Measurements from ENCODE around the gene PM20D2.

The PM20D2 gene

GRCh38 chr6:89145091-89145955, 532 bp upstream of the PM20D2 start:
- peak; percentile 55 for DNase-seq (ENCODE audit: low spot score)

DNA sequence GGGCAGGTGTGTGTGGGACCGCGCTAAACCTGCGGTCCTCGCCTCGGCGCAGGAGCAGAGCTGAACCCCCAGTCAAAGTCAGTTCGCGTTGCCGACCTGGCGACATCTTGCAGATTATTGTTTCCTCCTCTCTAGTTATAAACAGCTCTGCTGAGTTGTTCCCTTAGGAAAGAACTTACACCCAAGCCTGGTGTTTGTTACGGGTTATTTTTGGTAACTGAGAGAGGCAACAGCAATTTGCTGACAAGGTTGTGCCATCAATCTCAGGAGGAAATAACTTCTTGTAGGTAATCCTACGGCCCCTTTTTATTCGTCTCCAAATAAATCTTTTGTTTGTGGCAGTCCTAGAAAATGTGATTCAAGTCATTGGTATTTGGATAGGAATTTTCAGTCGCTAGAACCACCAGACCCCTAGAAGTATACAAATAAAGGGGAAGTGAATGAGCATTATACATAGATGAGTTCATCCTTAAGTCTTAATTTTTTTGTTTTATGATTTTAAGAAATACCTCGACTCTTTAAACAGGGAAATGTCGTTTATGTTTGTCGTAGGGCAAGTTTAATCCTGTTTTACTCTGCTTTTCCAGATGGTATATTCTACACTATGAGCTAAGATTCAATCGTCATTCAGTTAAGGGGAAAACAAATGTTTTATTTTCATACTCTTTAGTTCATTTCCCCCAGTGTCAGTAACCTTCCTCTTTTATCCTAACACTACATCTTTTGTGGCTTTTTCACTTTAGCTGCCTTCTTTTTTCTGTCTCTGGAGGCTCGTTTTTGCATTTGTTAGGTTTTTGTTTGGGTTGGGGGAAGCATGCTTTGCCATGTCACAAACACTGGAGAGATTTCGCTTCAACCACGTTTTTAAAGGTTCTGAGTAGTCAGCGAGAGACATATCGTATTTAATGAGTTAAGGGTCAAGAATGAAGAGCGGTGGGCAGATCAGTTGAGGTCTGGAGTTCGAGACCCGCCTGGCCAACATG, 1.2 kb downstream of the PM20D2 start:
- DNase-seq (ENCODE audit: low spot score) = peak; percentile 81

- peak; percentile 55 for DNase-seq (ENCODE audit: low spot score)
Measured at GRCh38 chr6:89148016-89148750, 2.3 kb downstream of the PM20D2 start.

DNA sequence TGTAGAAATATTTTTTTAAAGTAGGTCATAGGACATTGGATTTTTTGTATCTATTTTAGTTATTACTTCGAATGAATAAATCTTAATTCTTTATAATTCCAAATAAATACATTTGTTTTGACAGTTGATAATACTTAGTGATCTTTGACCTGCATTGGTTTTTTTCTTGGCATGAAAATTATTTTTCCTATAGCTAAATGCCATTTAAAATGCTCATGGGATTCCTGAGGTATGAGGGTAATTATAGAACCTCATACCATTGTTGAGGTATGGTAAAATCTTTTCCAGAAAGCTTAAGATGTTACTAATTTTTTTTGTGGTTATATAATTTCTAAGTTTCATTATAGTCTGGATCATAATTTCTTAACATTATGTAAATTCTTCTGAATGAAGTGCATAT, 8.3 kb downstream of the PM20D2 start:
- no peak for DNase-seq (ENCODE audit: low spot score)

DNA sequence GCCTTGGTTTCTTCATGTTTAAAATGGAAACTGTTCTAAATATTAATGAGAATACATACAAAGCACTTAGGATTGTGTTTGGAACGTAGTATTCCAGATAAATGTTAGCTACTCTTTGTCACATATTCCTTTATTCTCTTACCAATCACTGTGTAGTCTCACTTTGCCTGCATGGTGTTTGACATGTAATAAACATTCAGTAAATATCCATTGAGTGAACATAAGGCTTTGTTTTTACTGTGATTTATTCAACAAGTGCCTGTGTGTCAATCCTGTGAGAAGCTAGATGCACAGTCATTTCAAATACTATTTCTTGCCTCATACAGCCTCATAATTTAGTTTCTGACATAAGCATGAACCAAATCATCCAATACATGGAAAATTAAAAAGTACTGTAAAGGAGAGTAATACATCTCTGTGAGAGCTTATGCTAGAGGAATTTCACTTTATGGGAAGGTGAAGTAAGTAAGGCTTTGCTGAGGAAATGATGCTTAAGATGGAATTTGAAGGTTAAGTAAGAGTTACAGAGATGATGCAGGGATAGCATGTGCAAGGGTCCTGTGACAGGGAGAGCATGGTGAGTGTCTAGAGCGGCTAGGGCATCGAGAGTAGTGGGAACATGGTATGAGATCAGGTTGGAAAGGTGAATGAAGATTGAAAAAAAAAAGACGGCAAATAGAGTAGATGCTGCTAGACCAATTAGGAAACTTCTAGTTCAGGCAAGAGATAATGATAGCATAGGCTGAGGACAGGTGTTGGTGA, 14.7 kb downstream of the PM20D2 start:
- no peak for DNase-seq (ENCODE audit: low spot score)

- no peak for DNase-seq (ENCODE audit: low spot score)
Measured at GRCh38 chr6:89161326-89162046, 15.6 kb downstream of the PM20D2 start.

GRCh38 chr6:89162047-89162371, 16.2 kb downstream of the PM20D2 start:
- no peak for DNase-seq (ENCODE audit: low spot score)

DNA sequence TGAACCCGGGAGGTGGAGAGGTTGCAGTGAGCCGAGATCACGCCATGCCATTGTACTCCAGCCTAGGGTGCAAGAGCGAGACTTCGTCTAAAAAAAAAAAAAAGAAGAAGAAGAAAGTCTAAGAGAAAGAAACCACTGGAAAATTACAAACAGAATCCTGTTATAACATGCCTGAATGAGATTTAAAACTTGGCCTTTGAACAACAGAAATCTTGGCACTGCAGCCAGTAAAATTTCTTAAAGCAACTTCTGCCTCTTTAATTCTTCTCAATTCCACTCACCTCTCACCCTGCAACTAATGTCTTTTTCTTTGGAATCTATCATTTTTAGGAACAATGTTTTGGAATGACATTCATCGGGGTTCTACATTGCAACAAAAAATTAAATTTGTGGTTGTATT, 26.3 kb downstream of the PM20D2 start:
- no peak for DNase-seq (ENCODE audit: low spot score)

DNA sequence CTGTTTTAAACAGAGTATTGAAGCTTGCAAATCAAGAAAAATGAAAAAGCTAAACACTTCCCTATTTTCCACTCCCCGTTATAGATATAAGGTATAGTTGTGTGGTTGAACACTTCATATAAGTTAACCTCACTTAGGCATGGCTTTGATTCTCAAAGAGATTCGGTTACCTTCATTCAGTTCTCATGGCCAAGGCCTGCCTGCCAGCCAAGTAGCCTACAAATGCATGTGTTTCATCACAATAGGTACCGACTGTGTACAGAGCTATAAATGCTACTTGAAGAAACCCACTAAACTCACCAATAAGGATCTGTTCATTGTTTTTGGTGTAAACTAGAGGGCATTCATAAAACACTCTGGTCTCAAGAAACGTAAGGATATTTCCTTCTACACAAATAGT, 27.8 kb downstream of the PM20D2 start:
- DNase-seq (ENCODE audit: low spot score) = no peak

DNA sequence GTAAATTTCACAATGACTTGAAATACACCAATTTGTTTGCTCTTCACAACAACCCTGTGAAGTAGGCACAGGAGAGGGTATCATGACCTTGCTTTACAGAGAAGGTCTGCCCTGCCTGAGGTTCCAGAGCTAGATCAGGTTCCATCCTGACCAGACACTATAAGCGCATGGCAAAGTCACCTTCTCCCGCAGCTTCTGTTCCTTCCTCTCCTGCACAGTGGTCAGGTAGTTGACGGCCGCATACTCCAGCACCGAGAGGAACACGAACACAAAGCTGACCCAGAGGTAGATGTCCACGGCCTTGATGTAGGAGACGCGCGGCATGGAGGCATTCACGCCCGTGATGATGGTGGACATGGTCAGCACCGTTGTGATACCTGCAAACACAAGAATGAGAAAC, 34.3 kb downstream of the PM20D2 start:
- no peak for DNase-seq (ENCODE audit: low spot score)

DNA sequence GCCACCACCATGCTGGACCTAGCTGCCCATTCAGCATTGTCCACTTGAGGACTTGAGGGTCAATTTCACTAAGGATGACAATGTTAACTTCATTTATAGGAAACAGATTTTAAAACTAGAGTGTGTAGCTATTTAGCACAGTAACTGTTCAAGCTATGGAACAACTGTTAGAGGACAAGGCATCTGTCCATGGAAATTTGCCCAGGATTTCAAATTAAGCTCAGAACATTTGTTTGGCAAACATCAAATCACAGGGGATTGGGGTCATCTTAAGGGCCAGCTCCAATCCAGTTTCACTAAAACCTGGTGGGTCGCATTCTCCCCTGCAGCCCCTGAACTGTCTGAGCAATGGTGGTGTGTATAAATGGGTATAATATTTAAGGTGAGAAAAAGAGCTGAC, 35.1 kb downstream of the PM20D2 start:
- DNase-seq (ENCODE audit: low spot score) = no peak

- DNase-seq (ENCODE audit: low spot score) = no peak
Measured at GRCh38 chr6:89183294-89183693, 37.4 kb downstream of the PM20D2 start.

- no peak for DNase-seq (ENCODE audit: low spot score)
Measured at GRCh38 chr6:89184344-89184743, 38.5 kb downstream of the PM20D2 start.

GRCh38 chr6:89186762-89187161, 40.9 kb downstream of the PM20D2 start:
- no peak for DNase-seq (ENCODE audit: low spot score)

DNA sequence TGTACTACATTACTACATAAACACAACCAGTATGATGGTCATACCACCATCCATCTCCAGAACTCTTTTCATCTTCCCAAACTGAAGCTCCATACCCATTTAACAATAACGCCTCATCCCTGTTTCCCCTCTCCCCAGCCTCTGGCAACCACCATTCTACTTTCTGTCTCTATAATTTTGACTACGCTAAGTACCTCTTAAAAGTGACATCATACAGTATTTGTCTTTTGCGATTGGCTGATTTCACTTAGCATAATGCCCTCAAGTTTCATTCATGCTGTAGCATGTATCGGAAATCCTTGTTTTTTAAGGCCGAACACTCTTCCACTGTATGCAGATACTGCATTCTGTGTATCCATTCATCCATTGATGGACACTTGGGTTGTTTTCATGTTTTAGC, 41.6 kb downstream of the PM20D2 start:
- no peak for DNase-seq (ENCODE audit: low spot score)

DNA sequence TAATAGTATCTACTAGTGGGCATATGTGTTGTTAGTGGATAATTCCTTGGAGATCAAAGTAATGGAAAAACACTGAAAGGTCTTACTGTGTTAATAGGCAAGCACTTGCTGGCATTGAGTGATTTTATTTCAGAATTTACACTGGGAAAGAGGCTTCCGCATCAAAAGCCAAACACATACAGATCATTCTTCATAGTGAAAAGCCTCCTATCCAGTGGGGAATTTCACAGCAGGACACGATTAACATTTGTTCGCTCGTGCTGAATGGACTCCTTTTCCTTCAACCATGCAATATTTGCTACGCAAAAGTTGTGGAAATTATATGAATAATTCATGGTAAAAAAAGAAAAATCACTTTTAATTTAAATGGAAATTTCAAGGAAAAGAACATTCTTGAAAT, 44.9 kb downstream of the PM20D2 start:
- DNase-seq (ENCODE audit: low spot score) = no peak

GRCh38 chr6:89194559-89194958, 48.7 kb downstream of the PM20D2 start:
- DNase-seq (ENCODE audit: low spot score) = no peak

GRCh38 chr6:89197141-89197540, 51.3 kb downstream of the PM20D2 start:
- DNase-seq (ENCODE audit: low spot score) = no peak

GRCh38 chr6:89198235-89198634, 52.4 kb downstream of the PM20D2 start:
- DNase-seq (ENCODE audit: low spot score) = no peak

DNA sequence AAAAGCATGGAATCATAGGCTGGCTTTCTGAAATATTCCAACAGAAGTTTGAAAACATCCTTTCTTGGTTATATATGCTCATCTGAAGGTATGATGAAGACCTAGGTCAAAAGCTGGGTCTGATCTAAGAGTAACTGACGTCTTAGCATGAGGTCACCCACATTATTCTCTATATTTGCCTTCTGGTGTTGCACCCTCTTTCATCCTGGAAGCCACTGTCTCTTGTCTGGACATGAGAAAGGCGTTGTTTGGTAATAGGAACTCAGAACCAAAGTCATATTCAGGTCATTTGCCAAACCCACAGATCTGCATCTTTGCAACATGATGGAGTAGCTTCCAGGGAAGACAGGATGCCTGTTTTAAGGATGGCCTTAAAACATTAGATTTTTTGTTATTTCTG, 53.7 kb downstream of the PM20D2 start:
- no peak for DNase-seq (ENCODE audit: low spot score)

DNA sequence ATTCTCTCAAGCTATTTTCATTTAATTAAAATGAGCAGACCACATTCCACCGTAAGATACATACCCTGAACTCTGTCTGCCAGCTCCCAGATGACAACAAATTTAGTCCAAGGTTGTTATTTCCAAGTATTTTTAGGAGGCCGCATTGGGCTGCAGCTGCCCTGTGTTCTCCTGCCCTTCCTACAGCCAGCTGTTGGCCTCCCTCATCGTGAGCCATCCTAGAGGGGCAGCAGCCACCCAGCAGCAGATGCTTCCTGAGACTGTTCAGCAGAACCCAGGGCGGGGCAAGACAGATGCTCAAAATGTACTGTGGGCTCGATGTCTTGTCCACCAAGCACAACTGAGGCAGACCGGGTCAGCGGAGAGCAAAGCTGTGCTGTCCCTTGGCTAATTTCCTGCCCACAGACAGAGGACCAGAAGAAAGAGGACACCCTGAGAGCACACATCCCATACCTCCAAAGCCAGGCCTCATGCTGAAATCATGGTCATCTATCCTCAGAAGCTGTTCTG, 54.9 kb downstream of the PM20D2 start:
- DNase-seq (ENCODE audit: low spot score) = no peak
